Activated B cell treated with CpG ODN at 0.5 μM for 24 hours (primary cell): ENCODE data around the gene DCTN1. TPM values are rescaled to one million over a fixed set of nuclear protein-coding genes. Genes with fewer than 3 reads are reported as not detected.

Source experiments
- ATAC-seq: fragments of 200-7000 bp; cut with Tn5 transposase; one replicate; pipeline ENCODE4 v1.10.0; 2021; ENCODE audit warnings: low read depth, mild to moderate bottlenecking, moderate library complexity
- CTCF ChIA-PET: fragments of 350-600 bp; sonication (Branson Sonifier 250); formaldehyde crosslinking; loops from one replicate; lab custom pipeline; 2021; ENCODE audit warnings: antibody characterized with exemption; lab: Charles Lee
- POLR2A ChIA-PET: fragments of 350-600 bp; sonication (Branson Sonifier 250); formaldehyde crosslinking; loops from one replicate; lab custom pipeline; 2021; ENCODE audit warnings: antibody characterized with exemption; lab: Charles Lee
- DNase-seq: peaks from one replicate; pipeline ENCODE4 v3.0.0; 2022
- H3K27ac Mint-ChIP-seq: one replicate; pipeline ENCODE4 v1.8.0; 2020; ENCODE audit warnings: mixed read lengths
- H3K27me3 Mint-ChIP-seq: one replicate; pipeline ENCODE4 v1.8.0; 2021; ENCODE audit warnings: mixed read lengths
- H3K36me3 Mint-ChIP-seq: one replicate; pipeline ENCODE4 v1.8.0; 2021; ENCODE audit warnings: low read depth, mixed read lengths
- H3K4me1 Mint-ChIP-seq: one replicate; pipeline ENCODE4 v1.8.0; 2021; ENCODE audit warnings: mixed read lengths
- H3K4me3 Mint-ChIP-seq: one replicate; pipeline ENCODE4 v1.8.0; 2020; ENCODE audit warnings: mild to moderate bottlenecking, mixed read lengths
- H3K9me3 Mint-ChIP-seq: one replicate; pipeline ENCODE4 v1.8.0; 2020; ENCODE audit warnings: mixed read lengths
- CTCF ChIP-seq: fragments of 200-600 bp; IDR thresholded peaks from one replicate; pipeline ENCODE4 v1.8.0; 2022; ENCODE audit warnings: antibody characterized with exemption, mild to moderate bottlenecking
- intact Hi-C: fragments of 100-400 bp; cut with micrococcal nuclease; formaldehyde crosslinking; loops from one replicate; pipeline ENCODE4 v1.15.1; 2024
- total RNA-seq: library from RNA; stranded (reverse); gene quantifications from 2 replicates; pipeline ENCODE4 v1.2.3, GENCODE V29; 2022

DCTN1 gene
- total RNA-seq, 1 donor from 2014 or later: 137 TPM

- no peak for DNase-seq
- intact Hi-C loops: no loop called here
- Mint-ChIP-seq H3K27ac (no peak overlapping the region), H3K4me1 (no peaks in the 10 kb centered on the region), H3K4me3 (no peak overlapping the region), H3K36me3 (peaks cover 94% of the 10 kb centered on the region), H3K27me3 (no peaks in the 10 kb centered on the region), H3K9me3 (no peaks in the 10 kb centered on the region)
- ChIA-PET POLR2A (no interaction called here), CTCF (no interaction called here)
- no peak for ATAC-seq
- no peak for TF ChIP-seq CTCF
Measured at GRCh38 chr2:74368499-74368898, 11.6 kb downstream of the DCTN1 start.

- Mint-ChIP-seq H3K9me3 (no peaks in the 10 kb centered on the region), H3K4me3 (no peak overlapping the region), H3K4me1 (no peaks in the 10 kb centered on the region), H3K36me3 (peaks cover 97% of the 10 kb centered on the region), H3K27ac (no peak overlapping the region), H3K27me3 (no peaks in the 10 kb centered on the region)
- TF ChIP-seq CTCF: no peak
- ChIA-PET POLR2A (no interaction called here), CTCF (no interaction called here)
- intact Hi-C loops: no loop called here
- ATAC-seq (no peak), DNase-seq (no peak)
Measured at GRCh38 chr2:74367789-74368188, 12.3 kb downstream of the DCTN1 start.

- DNase-seq: no peak
- Mint-ChIP-seq H3K4me1 (no peaks in the 10 kb centered on the region), H3K27ac (no peak overlapping the region), H3K4me3 (no peak overlapping the region), H3K27me3 (no peaks in the 10 kb centered on the region), H3K9me3 (no peaks in the 10 kb centered on the region), H3K36me3 (peaks cover 97% of the 10 kb centered on the region)
- intact Hi-C loops: no loop called here
- CTCF ChIA-PET: no interaction called here
- TF ChIP-seq CTCF: no peak
- POLR2A ChIA-PET: no interaction called here
- no peak for ATAC-seq
Measured at GRCh38 chr2:74366036-74366435, 14.1 kb downstream of the DCTN1 start.

- no peak for TF ChIP-seq CTCF
- no peaks in the 10 kb centered on the region for H3K4me1 Mint-ChIP-seq
- POLR2A ChIA-PET: no interaction called here
- H3K9me3 Mint-ChIP-seq: no peaks in the 10 kb centered on the region
- intact Hi-C loops: no loop called here
- ATAC-seq: no peak
- no peak overlapping the region for H3K4me3 Mint-ChIP-seq
- CTCF ChIA-PET: no interaction called here
- DNase-seq: no peak
- H3K36me3 Mint-ChIP-seq: peaks cover 97% of the 10 kb centered on the region
- H3K27ac Mint-ChIP-seq: no peak overlapping the region
- no peaks in the 10 kb centered on the region for H3K27me3 Mint-ChIP-seq
Measured at GRCh38 chr2:74364533-74365505, 15.3 kb downstream of the DCTN1 start.

- intact Hi-C loops: no loop called here
- Mint-ChIP-seq H3K4me3 (no peak overlapping the region), H3K27me3 (no peaks in the 10 kb centered on the region), H3K36me3 (peaks cover 93% of the 10 kb centered on the region), H3K27ac (no peak overlapping the region), H3K9me3 (no peaks in the 10 kb centered on the region), H3K4me1 (no peaks in the 10 kb centered on the region)
- CTCF ChIA-PET: no interaction called here
- ATAC-seq: no peak
- POLR2A ChIA-PET: no interaction called here
- TF ChIP-seq CTCF: no peak
- no peak for DNase-seq
Measured at GRCh38 chr2:74361327-74361726, 18.8 kb downstream of the DCTN1 start.
